Omental fat pad (tissue), 4 donors: ENCODE measurements around the gene NFAM1. TPM values are rescaled to one million over a fixed set of nuclear protein-coding genes. Genes with fewer than 3 reads are reported as not detected.

Source experiments
- ATAC-seq: fragments of 150-250 bp; one replicate; pipeline ENCODE4 v1.9.1; 2016; ENCODE audit warnings: mild to moderate bottlenecking, moderate library complexity; ENCODE audit not compliant: low FRiP score
- DNase-seq: peaks from one replicate; pipeline ENCODE4 v3.0.0-alpha.2; 2019; ENCODE audit warnings: low spot score
- total RNA-seq, 4 donors: library from RNA; depleted of rRNA; stranded (reverse); fragments of >200 nt; gene quantifications; one replicate each; pipeline ENCODE4 v1.1.0, GENCODE V29; 2016
- TF ChIP-seq, protein P1 (sequence below), 3 donors: fragments of 450-650 bp; IDR thresholded peaks; one replicate each; pipeline ENCODE4 v1.5.1; 2016 to 2017; ENCODE audit warnings: antibody characterized with exemption in 3 of 3, mild to moderate bottlenecking in 3 of 3, moderate library complexity in 2 of 3

The NFAM1 gene
- total RNA-seq, 4 donors from 2014 or later = 4.9 to 14.0 (median 6.3) TPM

DNA sequence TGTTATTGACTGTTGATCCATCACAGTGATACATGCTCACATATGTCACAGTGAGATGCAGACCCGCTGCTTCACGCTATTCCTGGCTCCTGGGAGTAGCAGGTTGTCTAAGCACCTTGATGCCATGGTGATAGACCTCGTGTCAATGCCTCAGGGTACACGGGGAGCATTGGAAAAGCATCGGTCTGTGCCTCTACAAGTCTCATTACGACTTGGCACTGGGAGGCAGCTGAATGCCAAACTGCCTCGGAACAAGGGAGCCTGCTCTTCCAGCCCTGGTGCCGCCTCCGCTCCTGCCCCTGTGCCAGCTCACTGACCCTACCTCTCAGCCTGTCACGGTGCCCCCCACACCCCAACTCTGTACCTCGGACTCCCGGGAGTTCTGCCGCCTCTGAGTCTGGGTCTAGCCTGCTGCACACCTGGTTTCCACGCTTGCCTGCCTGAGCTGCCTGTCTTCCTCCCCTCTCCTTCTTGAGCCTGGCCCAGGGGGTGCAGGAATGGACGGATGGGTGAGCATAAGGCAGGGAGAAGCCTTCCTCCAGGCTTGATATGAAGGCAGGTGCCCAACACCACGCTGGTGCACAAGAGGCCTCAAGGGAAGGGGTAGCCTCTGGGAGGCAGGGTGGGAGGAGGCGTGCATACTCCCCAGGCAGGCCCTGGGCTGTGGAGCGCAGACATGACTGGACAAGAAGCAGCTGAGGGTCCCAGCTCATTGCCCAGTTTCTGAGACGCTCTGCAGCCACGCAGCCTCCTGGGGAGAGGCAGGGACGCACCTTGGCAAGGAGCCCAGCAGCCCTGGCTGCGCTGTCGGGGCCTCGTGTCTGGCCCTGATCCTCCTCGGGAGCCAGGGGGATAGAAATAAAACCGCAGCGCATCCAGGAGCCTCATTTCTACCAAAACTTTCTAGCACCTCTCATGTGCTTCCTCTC, 1.8 kb upstream of the NFAM1 start:
- ATAC-seq (no peak), DNase-seq (no peak)
- TF ChIP-seq, protein P1, sequence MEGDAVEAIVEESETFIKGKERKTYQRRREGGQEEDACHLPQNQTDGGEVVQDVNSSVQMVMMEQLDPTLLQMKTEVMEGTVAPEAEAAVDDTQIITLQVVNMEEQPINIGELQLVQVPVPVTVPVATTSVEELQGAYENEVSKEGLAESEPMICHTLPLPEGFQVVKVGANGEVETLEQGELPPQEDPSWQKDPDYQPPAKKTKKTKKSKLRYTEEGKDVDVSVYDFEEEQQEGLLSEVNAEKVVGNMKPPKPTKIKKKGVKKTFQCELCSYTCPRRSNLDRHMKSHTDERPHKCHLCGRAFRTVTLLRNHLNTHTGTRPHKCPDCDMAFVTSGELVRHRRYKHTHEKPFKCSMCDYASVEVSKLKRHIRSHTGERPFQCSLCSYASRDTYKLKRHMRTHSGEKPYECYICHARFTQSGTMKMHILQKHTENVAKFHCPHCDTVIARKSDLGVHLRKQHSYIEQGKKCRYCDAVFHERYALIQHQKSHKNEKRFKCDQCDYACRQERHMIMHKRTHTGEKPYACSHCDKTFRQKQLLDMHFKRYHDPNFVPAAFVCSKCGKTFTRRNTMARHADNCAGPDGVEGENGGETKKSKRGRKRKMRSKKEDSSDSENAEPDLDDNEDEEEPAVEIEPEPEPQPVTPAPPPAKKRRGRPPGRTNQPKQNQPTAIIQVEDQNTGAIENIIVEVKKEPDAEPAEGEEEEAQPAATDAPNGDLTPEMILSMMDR (IDR thresholded peaks at IDR 0.05) = no peak

DNA sequence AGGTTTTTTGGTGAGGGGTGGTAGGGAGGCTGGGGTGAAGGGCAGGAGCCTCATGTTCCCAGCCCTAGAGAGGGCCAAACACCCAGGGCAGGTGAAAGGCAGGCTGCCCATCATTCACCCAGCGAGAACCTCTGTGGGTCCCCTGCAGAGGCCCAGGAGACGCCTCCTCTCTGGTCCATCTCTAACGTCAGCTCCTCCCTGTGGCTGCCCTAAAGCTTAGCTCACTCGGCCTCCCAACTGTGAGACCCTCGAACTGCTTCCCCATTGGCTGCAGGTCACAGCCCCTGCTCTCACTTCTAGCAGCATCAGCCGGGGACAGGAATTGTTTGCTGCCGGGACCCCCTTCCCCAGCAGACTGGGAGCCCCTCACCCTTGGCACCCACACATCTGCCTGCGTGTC, 615 bp upstream of the NFAM1 start:
- TF ChIP-seq, protein P1 (IDR thresholded peaks at IDR 0.05) = no peak
- DNase-seq (no peak), ATAC-seq (no peak)

DNA sequence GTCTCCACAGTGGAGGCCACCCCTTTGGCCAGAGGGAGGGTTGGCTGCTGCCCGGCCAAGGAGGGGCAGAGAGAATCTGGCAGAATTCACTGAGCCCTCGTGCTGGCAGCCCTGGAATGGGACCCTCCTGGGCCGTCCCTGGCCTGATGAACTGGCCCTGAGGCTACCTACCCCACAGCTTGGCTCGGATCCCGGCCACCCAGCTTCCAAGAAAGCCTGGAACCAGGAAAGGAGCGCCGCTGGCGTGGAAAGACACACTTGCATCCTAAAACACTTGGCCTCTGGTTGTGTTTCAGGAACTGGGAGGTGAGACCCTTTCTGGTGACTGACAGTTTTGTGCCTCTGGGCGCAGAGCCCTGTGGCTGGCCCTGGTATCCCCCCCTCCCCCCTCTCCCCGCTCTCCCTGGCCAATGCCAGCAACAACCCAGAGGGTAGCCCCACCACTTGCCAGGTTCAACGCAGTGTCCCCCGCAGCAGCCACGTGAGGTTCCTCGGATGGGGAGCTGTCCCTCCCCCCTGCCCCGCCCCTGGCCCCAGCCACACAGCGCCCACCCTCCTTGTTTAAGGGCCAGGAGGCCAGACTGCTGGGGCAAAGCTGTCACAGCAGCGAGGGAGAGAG, 693 bp downstream of the NFAM1 start:
- TF ChIP-seq, protein P1 (IDR thresholded peaks at IDR 0.05) = no peak
- DNase-seq (no peak), ATAC-seq (no peak)

DNA sequence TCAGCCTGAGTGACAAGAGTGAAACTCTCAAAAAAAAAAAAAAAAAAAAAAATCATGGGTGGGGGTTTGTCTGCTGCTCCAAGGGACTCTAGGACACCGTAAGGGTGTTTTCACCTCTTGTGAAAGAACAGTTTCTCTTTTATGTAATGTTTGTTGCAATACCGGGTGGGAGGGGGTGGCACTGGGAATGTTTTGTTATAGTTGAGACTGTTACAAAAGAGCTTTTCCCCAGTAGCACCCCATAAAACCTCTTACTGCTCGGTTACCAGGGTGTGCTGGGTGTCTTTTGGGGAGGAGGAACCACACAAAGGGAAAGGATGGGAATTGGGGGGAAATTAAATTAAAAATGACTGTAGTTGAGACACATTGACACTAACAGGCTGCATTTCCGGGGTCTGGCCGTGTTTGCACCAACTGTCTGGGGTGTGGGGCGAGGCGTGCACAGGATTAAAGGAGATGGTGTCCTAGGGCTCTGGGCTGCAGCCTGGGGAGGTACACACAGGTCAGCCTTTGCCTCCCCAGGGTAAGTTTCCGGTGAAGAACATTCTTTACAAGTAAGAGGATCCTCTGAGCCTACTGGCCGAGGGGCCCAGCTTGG, 1.6 kb downstream of the NFAM1 start:
- TF ChIP-seq, protein P1 (IDR thresholded peaks at IDR 0.05) = no peak
- DNase-seq (no peak), ATAC-seq (no peak)

DNA sequence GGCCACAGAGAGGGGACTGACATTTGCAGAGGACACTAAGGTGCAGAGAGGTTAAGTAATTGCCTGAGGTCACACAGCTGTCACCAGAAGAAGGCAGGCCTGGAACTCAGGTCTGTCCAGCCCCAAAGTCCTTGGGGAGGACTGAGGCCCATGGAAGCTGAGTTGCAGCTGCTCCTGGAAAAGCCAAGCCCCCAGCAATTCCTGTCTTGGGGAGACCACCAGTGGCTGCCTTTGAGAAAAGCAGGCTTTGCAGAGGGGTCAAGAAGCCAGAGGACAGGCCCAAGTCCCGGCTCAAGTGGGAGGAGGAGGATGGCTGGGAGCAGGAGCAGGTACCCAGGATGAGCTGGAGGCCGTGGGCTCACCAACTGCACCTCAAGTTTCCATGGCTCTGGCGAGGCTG, 3.4 kb downstream of the NFAM1 start:
- no peak for ATAC-seq
- DNase-seq = no peak
- TF ChIP-seq, protein P1 (IDR thresholded peaks at IDR 0.05) = no peak

DNA sequence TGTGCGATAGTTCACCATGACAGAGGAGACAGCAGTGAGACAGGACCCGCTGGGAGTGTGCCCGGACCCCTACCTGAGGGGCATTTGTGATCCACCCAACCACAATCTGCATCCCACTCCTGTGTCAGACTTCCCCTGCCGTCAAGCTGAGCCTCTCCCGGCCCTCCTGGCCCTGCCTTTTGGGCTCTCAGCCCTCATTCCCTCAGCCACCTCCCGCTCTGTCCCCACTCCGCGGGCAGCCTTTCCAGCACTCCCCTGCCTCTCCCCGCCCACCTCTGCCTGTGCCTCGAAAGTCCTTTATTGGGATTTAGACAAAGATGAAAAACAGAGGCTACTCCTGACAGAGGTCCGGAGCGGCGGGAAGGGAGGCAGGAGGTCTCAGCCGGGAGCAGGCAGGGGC, 4.2 kb downstream of the NFAM1 start:
- TF ChIP-seq, protein P1 (IDR thresholded peaks at IDR 0.05) = no peak
- ATAC-seq = no peak
- no peak for DNase-seq
